GM12878 (cell line): ENCODE data around the gene PCK2. TPM values are rescaled to one million over a fixed set of nuclear protein-coding genes. Genes with fewer than 3 reads are reported as not detected.

ENCODE experiments used
- ATAC-seq: fragments of 200-7000 bp; cut with Tn5 transposase; 3 replicates; pipeline ENCODE4 v1.9.1; 2020; ENCODE audit warnings: mild to moderate bottlenecking, moderate library complexity
- BruUV-seq: library from RNA; stranded (reverse); fragments of 400-500 nt; replicated peaks from 2 replicates; lab custom pipeline; 2021; lab: Mats Ljungman, UMichigan
- CTCF ChIA-PET: fragments of 300-600 bp; sonication (Branson Sonifier 250); formaldehyde crosslinking; extraction: SDS; loops from one replicate; lab custom pipeline; 2021; ENCODE audit warnings: inconsistent platforms; lab: Yijun Ruan, JAX
- POLR2A ChIA-PET: fragments of 350-600 bp; formaldehyde crosslinking; extraction: SDS; loops from one replicate; lab custom pipeline; 2021; ENCODE audit warnings: inconsistent platforms; lab: Charles Lee
- RAD21 ChIA-PET: fragments of 300-600 bp; sonication (Branson Sonifier 250); formaldehyde crosslinking; loops from one replicate; lab custom pipeline; 2023; ENCODE audit warnings: antibody characterized with exemption; ENCODE audit not compliant: unreplicated experiment; lab: Charles Lee
- SMC1A ChIA-PET: fragments of 300-600 bp; sonication (Branson Sonifier 250); formaldehyde crosslinking; loops from one replicate; lab custom pipeline; 2023; ENCODE audit not compliant: unreplicated experiment, uncharacterized antibody; lab: Charles Lee
- DNase-seq: peaks from one replicate; pipeline ENCODE4 v3.0.0-alpha.2; 2011; ENCODE audit warnings: low read depth, low spot score
- FAIRE-seq: peaks from 3 replicates; lab custom pipeline; 2011; peaks lifted over from hg19 to GRCh38; lab: Jason Lieb, UNC
- H2AFZ ChIP-seq: 2 replicates; pipeline ENCODE4 v1.6.0; 2011; ENCODE audit warnings: low read depth, low read length, control low read depth; ENCODE audit not compliant: control insufficient read depth
- H3K27ac ChIP-seq: 2 replicates; pipeline ENCODE4 v1.5.1; 2011; ENCODE audit warnings: control low read depth; ENCODE audit not compliant: control insufficient read depth, insufficient read depth
- H3K27me3 ChIP-seq, 2 experiments: replicated peaks in 1 of 2; 2 replicates each; pipeline versions ENCODE4 v1.6.0 to v1.6.1; 2011; ENCODE audit warnings: low read length in 1 of 2; ENCODE audit not compliant: control insufficient read depth in 2 of 2, insufficient read depth in 2 of 2
- H3K36me3 ChIP-seq, 2 experiments: 2 replicates each; pipeline ENCODE4 v1.5.1; 2011; ENCODE audit warnings: low read length in 1 of 2; ENCODE audit not compliant: control insufficient read depth in 2 of 2, insufficient read depth in 2 of 2
- H3K4me1 ChIP-seq: 2 replicates; pipeline ENCODE4 v1.6.1; 2011; ENCODE audit warnings: mild to moderate bottlenecking, low read length, moderate library complexity, mixed read lengths; ENCODE audit not compliant: control insufficient read depth, insufficient read depth
- H3K4me2 ChIP-seq: 2 replicates; pipeline ENCODE4 v1.6.0; 2011; ENCODE audit warnings: control low read depth; ENCODE audit not compliant: control insufficient read depth, insufficient read depth
- H3K4me3 ChIP-seq: fragments of 200-600 bp; sonication (generic); 2 replicates; pipeline ENCODE4 v1.5.1; 2016
- H3K79me2 ChIP-seq: 2 replicates; pipeline ENCODE4 v1.6.0; 2011; ENCODE audit warnings: low read length; ENCODE audit not compliant: control insufficient read depth, insufficient read depth
- H3K9ac ChIP-seq: 2 replicates; pipeline ENCODE4 v1.8.0; 2011; ENCODE audit warnings: low read length, control low read depth, mixed read lengths; ENCODE audit not compliant: control insufficient read depth, insufficient read depth
- H3K9me3 ChIP-seq: replicated peaks from 3 replicates; pipeline ENCODE4 v1.5.1; 2011; ENCODE audit warnings: mild to moderate bottlenecking, low read length; ENCODE audit not compliant: control insufficient read depth, insufficient read depth
- H4K20me1 ChIP-seq: 2 replicates; pipeline ENCODE4 v1.6.0; 2011; ENCODE audit not compliant: control insufficient read depth, insufficient read depth
- BCL11A ChIP-seq: IDR thresholded peaks from 2 replicates; pipeline ENCODE4 v1.6.1; 2011; ENCODE audit warnings: low read depth, low read length
- BHLHE40 ChIP-seq, 2 experiments: fragments of 450-650 bp in 1 of 2; IDR thresholded peaks; 2 replicates each; pipeline ENCODE4 v1.6.1; 2011 to 2017; ENCODE audit warnings: low read depth in 2 of 2, borderline replicate concordance in 1 of 2, improper control_type of control experiment in 1 of 2, low read length in 1 of 2, mild to moderate bottlenecking in 1 of 2
- CHD2 ChIP-seq: IDR thresholded peaks from 2 replicates; pipeline ENCODE4 v1.6.1; 2011; ENCODE audit warnings: low read depth, low read length, improper control_type of control experiment, borderline replicate concordance
- FOXM1 ChIP-seq: IDR thresholded peaks from 2 replicates; pipeline ENCODE4 v1.6.1; 2012; ENCODE audit warnings: low read depth, mild to moderate bottlenecking, inconsistent platforms, low read length, moderate library complexity
- IKZF2 ChIP-seq, 2 experiments: fragments of 450-650 bp; IDR thresholded peaks; 2 replicates each; pipeline ENCODE4 v1.6.1; 2017; ENCODE audit warnings: mild to moderate bottlenecking in 2 of 2, moderate library complexity in 2 of 2
- IRF5 ChIP-seq: fragments of 450-650 bp; IDR thresholded peaks from 2 replicates; pipeline ENCODE4 v1.6.1; 2017; ENCODE audit warnings: borderline replicate concordance
- JUNB ChIP-seq: IDR thresholded peaks from 2 replicates; pipeline ENCODE4 v1.6.1; 2016; ENCODE audit warnings: antibody characterized with exemption, mild to moderate bottlenecking
- MYC ChIP-seq: IDR thresholded peaks from 2 replicates; pipeline ENCODE4 v1.6.1; 2011; ENCODE audit warnings: mild to moderate bottlenecking, low read length, moderate library complexity, inconsistent platforms; ENCODE audit not compliant: insufficient read depth, insufficient replicate concordance, insufficient read length, severe bottlenecking
- RUNX3 ChIP-seq: IDR thresholded peaks from 2 replicates; pipeline ENCODE4 v1.6.1; 2012; ENCODE audit warnings: low read length, inconsistent platforms
- TAF1 ChIP-seq: IDR thresholded peaks from 2 replicates; pipeline ENCODE4 v1.6.1; 2011; ENCODE audit warnings: mild to moderate bottlenecking, low read depth, low read length, borderline replicate concordance
- ZNF207 ChIP-seq: fragments of 450-650 bp; IDR thresholded peaks from 2 replicates; pipeline ENCODE4 v1.6.1; 2014; ENCODE audit warnings: antibody characterized with exemption, mild to moderate bottlenecking, borderline replicate concordance
- WGBS: methylation state at CpG from one replicate; pipeline ENCODE4 v1.1.6; 2016; ENCODE audit warnings: low lambda C conversion rate; ENCODE audit not compliant: insufficient replicate concordance, insufficient coverage; ENCODE audit errors: missing lambda C conversion rate; 5-methylcytosine and 5-hydroxymethylcytosine counted together
- in situ Hi-C: fragments of 300-500 bp; cut with MboI; formaldehyde crosslinking; loops from 9 replicates; pipeline ENCODE4 v1.14.3; 2018; ENCODE audit warnings: mixed read lengths
- intact Hi-C: fragments of 100-400 bp; cut with micrococcal nuclease; formaldehyde crosslinking; loops from one replicate; pipeline ENCODE4 v1.14.2; 2022; ENCODE audit not compliant: unreplicated experiment
- polyA plus RNA-seq, 11 experiments: library from polyadenylated mRNA; depleted of rRNA in 4 of 11; unstranded in 6 of 11; stranded (reverse) in 5 of 11; fragments of >200 nt; fragmentation: Nextera tagmentation in 4 of 11; fragmentation: Illumina TruSeq in 1 of 11; extraction: Ambion mirVana in 4 of 11; extraction: Trizol in 1 of 11; gene quantifications; 1 replicate in 1 of 11; 2 replicates in 10 of 11; pipeline versions ENCODE4 v1.2.1 to v1.2.3, GENCODE V29; 2011 to 2016; ENCODE audit warnings: inconsistent platforms in 2 of 11, missing spikeins in 2 of 11, low read depth in 1 of 11
- total RNA-seq, 4 experiments: library from RNA; depleted of rRNA in 3 of 4; stranded (reverse); fragments of >200 nt in 3 of 4; fragmentation: Illumina TruSeq in 1 of 4; extraction: Trizol in 1 of 4; gene quantifications; 2 replicates each; pipeline versions ENCODE4 v1.2.1 to v1.2.3, GENCODE V29; 2013 to 2021

The PCK2 gene
- total and polyA plus RNA-seq, 10 of the 15 experiments (the other 5 are each of a cell fraction or from before 2014, with no cell fraction given), result 6.6 to 110 (median 44.6) TPM

DNA sequence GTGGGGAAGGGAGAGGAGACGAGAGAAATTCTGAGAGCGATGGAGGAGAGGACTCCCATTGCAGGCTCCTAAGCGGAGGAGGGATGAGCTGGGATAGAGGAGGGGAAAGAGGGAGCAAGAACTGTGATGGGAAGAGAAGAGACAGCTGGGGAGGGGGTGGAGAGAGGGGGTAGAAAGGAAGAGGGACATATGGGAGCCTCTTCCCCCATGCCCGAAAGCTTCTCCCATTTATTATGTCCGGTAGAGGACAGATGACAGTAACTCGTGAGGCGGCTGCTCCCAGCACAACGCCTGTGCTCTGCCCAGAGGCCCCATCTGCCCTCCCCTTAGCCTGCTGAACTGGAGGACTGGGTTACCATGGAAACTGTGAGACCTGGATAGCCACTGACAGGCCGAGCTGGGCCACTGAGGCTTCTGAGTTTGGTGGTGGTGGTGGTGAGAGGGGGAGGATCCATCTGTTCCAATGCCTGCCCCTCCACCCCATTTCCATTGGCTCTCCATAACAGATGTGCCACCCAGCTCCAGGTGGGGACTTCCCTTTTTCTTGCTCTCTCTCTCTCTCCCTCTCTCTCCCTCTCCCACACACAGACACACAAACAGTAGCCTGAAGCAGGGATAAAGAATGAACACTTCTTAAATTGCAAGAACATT, 14.5 kb upstream of the PCK2 start:
- no peak for DNase-seq
- RAD21 ChIA-PET, result interaction anchor here (0.8 to 4.6 kb wide), 5 partner anchors 13 to 218 kb away, joined by 3 to 39 read pairs (median 6); partner anchors contain the start of gene PCK2
- intact Hi-C loops (no loop called here), in situ Hi-C loops (no loop called here)
- ATAC-seq, result no peak
- POLR2A ChIA-PET, result interaction anchor here (1.0 to 4.2 kb wide), 6 partner anchors 11 to 116 kb away, joined by 3 to 33 read pairs (median 4); partner anchors contain the start of genes PCK2, PSME2, RNF31 and TM9SF1
- Histone ChIP-seq H3K4me2 (no peak overlapping the region), H3K9ac (no peak overlapping the region), H4K20me1 (no peaks in the 10 kb centered on the region), H3K4me1 (peaks cover 28% of the 10 kb centered on the region), H3K79me2 (no peaks in the 10 kb centered on the region), H3K9me3 (no peaks in the 10 kb centered on the region), H3K27me3 (no peaks in the 10 kb centered on the region), H2AFZ (no peak overlapping the region), H3K27ac (no peak overlapping the region), H3K36me3 (no peaks in the 10 kb centered on the region), H3K4me3 (no peak overlapping the region)
- BruUV-seq, result no TSS peak
- 84% methylated on average over 3 of the region's 9 CpGs for WGBS
- CTCF ChIA-PET, result interaction anchor here (2.2 to 4.9 kb wide), 4 partner anchors 13 to 29 kb away, joined by 8 to 71 read pairs (median 39); partner anchors contain the start of gene PCK2
- TF ChIP-seq TAF1 (no peak), ZNF207 (no peak), IKZF2 (IDR thresholded peaks at IDR 0.05) (no peak), CHD2 (no peak), JUNB (no peak), RUNX3 (no peak), BCL11A (no peak), IRF5 (no peak), MYC (no peak), BHLHE40 (IDR thresholded peaks at IDR 0.05; ENCODE audit: borderline replicate concordance in 1 of 2, low read depth in 2 of 2, low read length in 1 of 2) (no peak), FOXM1 (no peak)
- SMC1A ChIA-PET, result interaction anchor here (0.7 to 5.2 kb wide), 10 partner anchors 11 to 228 kb away, joined by 3 to 51 read pairs (median 4); partner anchors contain the start of genes CIDEB, DCAF11, IRF9 and MDP1
- no peak for FAIRE-seq
